Progenitor cell of endocrine pancreas (in vitro differentiated cells): Measurements from ENCODE around the gene ISL1. TPM values are rescaled to one million over a fixed set of nuclear protein-coding genes. Genes with fewer than 3 reads are reported as not detected.

Source experiments
- DNase-seq: peaks from one replicate; pipeline ENCODE4 v3.0.0; 2021; ENCODE audit warnings: low spot score; ENCODE audit not compliant: unreplicated experiment
- H3K27ac Mint-ChIP-seq: 2 replicates; pipeline ENCODE4 v1.8.0; 2021; ENCODE audit warnings: mild to moderate bottlenecking, moderate library complexity, mixed read lengths
- H3K27me3 Mint-ChIP-seq: 2 replicates; pipeline ENCODE4 v1.8.0; 2021; ENCODE audit warnings: mixed read lengths
- H3K36me3 Mint-ChIP-seq: 2 replicates; pipeline ENCODE4 v1.8.0; 2022; ENCODE audit warnings: mixed read lengths; ENCODE audit not compliant: insufficient read depth
- H3K4me1 Mint-ChIP-seq: 2 replicates; pipeline ENCODE4 v1.8.0; 2021; ENCODE audit warnings: low read depth, mixed read lengths
- H3K4me3 Mint-ChIP-seq: 2 replicates; pipeline ENCODE4 v1.8.0; 2021; ENCODE audit warnings: low read depth, mild to moderate bottlenecking, moderate library complexity, mixed read lengths
- H3K9me3 Mint-ChIP-seq: 2 replicates; pipeline ENCODE4 v1.8.0; 2021; ENCODE audit warnings: low read depth, mixed read lengths
- CTCF ChIP-seq: fragments of 200-600 bp; sonication (generic); IDR thresholded peaks from one replicate; pipeline ENCODE4 v1.5.0; 2021; ENCODE audit warnings: antibody characterized with exemption, mild to moderate bottlenecking; ENCODE audit not compliant: unreplicated experiment
- total RNA-seq: library from RNA; stranded (reverse); gene quantifications from 2 replicates; pipeline ENCODE4 v1.2.1, GENCODE V29; 2021

Gene ISL1
- total RNA-seq, 1 donor from 2014 or later, result 8.2 TPM

DNA sequence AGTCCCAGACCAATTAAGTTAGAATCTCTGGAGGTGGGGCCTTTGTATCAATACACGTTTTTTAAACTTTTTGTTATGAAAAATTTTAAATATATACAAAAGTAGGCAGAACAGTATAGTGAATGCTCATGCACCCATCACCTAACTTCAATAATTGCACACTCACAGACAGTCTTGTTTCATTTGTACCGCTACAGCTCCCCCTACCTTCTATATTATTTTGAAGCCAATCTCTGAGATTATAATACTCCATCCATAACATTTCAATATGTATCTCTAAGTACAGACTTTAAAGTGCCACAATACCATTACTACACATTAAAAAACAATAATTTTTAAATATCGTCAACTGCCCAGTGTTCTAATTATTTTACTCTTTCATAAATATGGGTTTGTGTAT, 32.9 kb downstream of the ISL1 start:
- no peak overlapping the region for H3K27ac Mint-ChIP-seq
- no peak for DNase-seq
- no peaks in the 10 kb centered on the region for H3K9me3 Mint-ChIP-seq
- H3K4me1 Mint-ChIP-seq, result no peaks in the 10 kb centered on the region
- peaks cover 7% of the 10 kb centered on the region for H3K27me3 Mint-ChIP-seq
- TF ChIP-seq CTCF, result no peak
- H3K36me3 Mint-ChIP-seq, result no peaks in the 10 kb centered on the region
- no peak overlapping the region for H3K4me3 Mint-ChIP-seq

DNA sequence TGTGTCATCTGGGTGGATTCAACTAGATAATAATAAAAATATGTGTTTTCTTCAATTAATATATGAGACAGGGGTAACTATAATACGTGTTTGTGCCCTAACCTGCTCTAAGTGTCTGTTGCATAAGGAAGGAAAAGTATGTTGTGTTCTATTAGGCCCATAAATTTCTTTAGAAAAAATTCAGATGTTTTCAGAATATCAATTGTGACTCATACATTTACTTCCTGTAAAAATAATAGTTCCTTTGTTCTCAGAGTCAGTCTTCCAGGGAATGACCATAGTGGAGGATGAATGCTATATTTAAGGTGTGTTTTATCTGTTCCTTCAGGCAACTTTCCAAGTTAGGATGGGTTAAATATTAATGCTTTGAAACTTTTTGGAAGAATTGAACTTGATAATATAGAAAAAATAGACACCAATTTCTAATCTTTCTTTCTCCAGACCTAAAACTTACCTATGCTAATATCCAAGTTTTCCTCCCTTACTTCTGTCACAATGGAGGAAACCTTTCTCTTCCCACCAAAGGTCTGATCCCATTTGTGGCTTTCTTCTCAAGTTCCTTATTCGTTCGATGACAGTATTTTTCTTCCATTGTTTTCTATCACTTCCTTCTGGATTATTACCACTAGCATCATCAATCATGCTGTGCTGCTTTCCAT, 49.9 kb downstream of the ISL1 start:
- H3K27me3 Mint-ChIP-seq, result no peaks in the 10 kb centered on the region
- TF ChIP-seq CTCF, result no peak
- no peaks in the 10 kb centered on the region for H3K36me3 Mint-ChIP-seq
- no peak overlapping the region for H3K27ac Mint-ChIP-seq
- no peak overlapping the region for H3K4me3 Mint-ChIP-seq
- H3K4me1 Mint-ChIP-seq, result peaks cover 6% of the 10 kb centered on the region
- no peak for DNase-seq
- H3K9me3 Mint-ChIP-seq, result no peaks in the 10 kb centered on the region

GRCh38 chr5:51439232-51439631, 56.0 kb downstream of the ISL1 start:
- Mint-ChIP-seq H3K4me1 (peaks cover 3% of the 10 kb centered on the region), H3K36me3 (no peaks in the 10 kb centered on the region), H3K27ac (no peak overlapping the region), H3K9me3 (no peaks in the 10 kb centered on the region), H3K27me3 (no peaks in the 10 kb centered on the region), H3K4me3 (no peak overlapping the region)
- no peak for DNase-seq
- TF ChIP-seq CTCF, result no peak
